Body of pancreas (tissue), 4 donors: ENCODE results near the gene TOP1. TPM values are rescaled to one million over a fixed set of nuclear protein-coding genes. Genes with fewer than 3 reads are reported as not detected.

ENCODE experiments used
- ATAC-seq: fragments of 150-250 bp; one replicate; pipeline ENCODE4 v1.9.1; 2016
- DNase-seq, 4 donors: peaks; one replicate each; pipeline ENCODE4 v3.0.0-alpha.2; 2019
- H3K27ac ChIP-seq, 4 donors: fragments of 200-600 bp; sonication (generic); 1 replicate in 3 of 4; 2 replicates in 1 of 4; pipeline versions ENCODE4 v1.5.1 to v1.6.1; 2016 to 2019; ENCODE audit warnings: mild to moderate bottlenecking in 1 of 4, mixed read lengths in 1 of 4, moderate library complexity in 1 of 4
- H3K27me3 ChIP-seq, 2 donors: fragments of 200-600 bp; sonication (generic); one replicate each; pipeline ENCODE4 v1.6.0; 2016; ENCODE audit warnings: mild to moderate bottlenecking in 1 of 2
- H3K36me3 ChIP-seq, 2 donors: fragments of 200-600 bp; sonication (generic); replicated peaks in 1 of 2; 2 replicates each; pipeline ENCODE4 v1.5.1; 2016; ENCODE audit warnings: low read depth in 2 of 2; ENCODE audit not compliant: insufficient read depth in 1 of 2
- H3K4me1 ChIP-seq: fragments of 200-600 bp; sonication (generic); one replicate; pipeline ENCODE4 v1.6.0; 2016
- H3K4me3 ChIP-seq, 2 donors: fragments of 200-600 bp; sonication (generic); 1 replicate in 1 of 2; 2 replicates in 1 of 2; pipeline ENCODE4 v1.5.1; 2016 to 2019
- H3K9me3 ChIP-seq, 3 donors: fragments of 200-600 bp; sonication (generic); 1 replicate in 2 of 3; 2 replicates in 1 of 3; pipeline ENCODE4 v1.5.1; 2016
- CTCF ChIP-seq, 7 experiments: fragments of 450-650 bp in 4 of 7; fragments of 200-600 bp in 3 of 7; sonication (generic) in 3 of 7; IDR thresholded peaks; one replicate each; pipeline ENCODE4 v1.5.1; 2016 to 2019; ENCODE audit warnings: antibody characterized with exemption in 7 of 7
- POLR2A ChIP-seq, 3 donors: fragments of 450-650 bp; IDR thresholded peaks; one replicate each; pipeline ENCODE4 v1.6.1; 2016; ENCODE audit warnings: antibody characterized with exemption in 3 of 3, mild to moderate bottlenecking in 2 of 3
- WGBS, 2 donors: methylation state at CpG; one replicate each; pipeline ENCODE4 v1.1.5; 2017; 5-methylcytosine and 5-hydroxymethylcytosine counted together
- intact Hi-C: fragments of 100-400 bp; cut with DNase I; formaldehyde crosslinking; loops from one replicate; pipeline ENCODE4 v1.15.1; 2023
- total RNA-seq, 2 donors: library from RNA; depleted of rRNA; stranded (reverse); fragments of >200 nt; gene quantifications; one replicate each; pipeline ENCODE4 v1.1.0, GENCODE V29; 2016

TOP1 gene
- total RNA-seq, 2 donors from 2014 or later = 12.2 to 18.5 TPM

GRCh38 chr20:41065716-41066115 is 37.1 kb downstream of the TOP1 start:
- WGBS, 2 donors = 75 to 78% methylated on average over 3 of the region's 3 CpGs
- no peaks in the 10 kb centered on the region for H3K9me3 ChIP-seq
- no peaks in the 10 kb centered on the region for H3K27me3 ChIP-seq
- H3K27ac ChIP-seq = no peak overlapping the region
- intact Hi-C loops = no loop called here
- no peak for ATAC-seq
- H3K4me1 ChIP-seq = peaks cover 13% of the 10 kb centered on the region
- H3K36me3 ChIP-seq = no peaks in the 10 kb centered on the region
- no peak for TF ChIP-seq POLR2A (IDR thresholded peaks at IDR 0.05)
- no peak for TF ChIP-seq CTCF (IDR thresholded peaks at IDR 0.05)
- no peak overlapping the region for H3K4me3 ChIP-seq
- DNase-seq = no peak

GRCh38 chr20:41068806-41069205 is 40.2 kb downstream of the TOP1 start:
- H3K36me3 ChIP-seq = no peaks in the 10 kb centered on the region
- H3K4me1 ChIP-seq = peaks cover 29% of the 10 kb centered on the region
- TF ChIP-seq CTCF (IDR thresholded peaks at IDR 0.05) = no peak
- no peaks in the 10 kb centered on the region for H3K27me3 ChIP-seq
- ATAC-seq = no peak
- intact Hi-C loops = no loop called here
- H3K9me3 ChIP-seq = no peaks in the 10 kb centered on the region
- H3K4me3 ChIP-seq = no peak overlapping the region
- no peak overlapping the region for H3K27ac ChIP-seq
- DNase-seq = no peak
- WGBS, 2 donors = 74 to 86% methylated on average over 3 of the region's 3 CpGs

GRCh38 chr20:41072190-41072863 is 43.7 kb downstream of the TOP1 start:
- Histone ChIP-seq H3K27me3 (no peaks in the 10 kb centered on the region), H3K4me3 (no peak overlapping the region), H3K36me3 (no peaks in the 10 kb centered on the region), H3K4me1 (peaks cover 24% of the 10 kb centered on the region), H3K9me3 (no peaks in the 10 kb centered on the region), H3K27ac (peak overlapping the region in 2 of 4 donors; percentile 10 to 12)
- TF ChIP-seq POLR2A (IDR thresholded peaks at IDR 0.05) (no peak), CTCF (IDR thresholded peaks at IDR 0.05) (no peak)
- intact Hi-C loops = no loop called here
- WGBS, 2 donors = 50 to 60% methylated on average over 3 of the region's 3 CpGs
- peak in 2 of 4 donors; percentile 18 to 22 for DNase-seq
- no peak for ATAC-seq

GRCh38 chr20:41072915-41073314 is 44.3 kb downstream of the TOP1 start:
- intact Hi-C loops = no loop called here
- TF ChIP-seq CTCF (IDR thresholded peaks at IDR 0.05) (no peak), POLR2A (IDR thresholded peaks at IDR 0.05) (no peak)
- ATAC-seq (no peak), DNase-seq (no peak)
- 42 to 52% methylated on average over 3 of the region's 3 CpGs for WGBS, 2 donors
- H3K27ac ChIP-seq = peak overlapping the region in 1 of 4 donors; percentile 10
- H3K9me3 ChIP-seq = no peaks in the 10 kb centered on the region
- peaks cover 21% of the 10 kb centered on the region for H3K4me1 ChIP-seq
- no peaks in the 10 kb centered on the region for H3K27me3 ChIP-seq
- H3K36me3 ChIP-seq = no peaks in the 10 kb centered on the region
- H3K4me3 ChIP-seq = no peak overlapping the region

- Histone ChIP-seq H3K36me3 (no peaks in the 10 kb centered on the region), H3K9me3 (no peaks in the 10 kb centered on the region), H3K4me3 (no peak overlapping the region), H3K27ac (no peak overlapping the region), H3K4me1 (peaks cover 35% of the 10 kb centered on the region), H3K27me3 (no peaks in the 10 kb centered on the region)
- no peak for TF ChIP-seq CTCF (IDR thresholded peaks at IDR 0.05)
- no peak for TF ChIP-seq POLR2A (IDR thresholded peaks at IDR 0.05)
- ATAC-seq = no peak
- intact Hi-C loops = no loop called here
- DNase-seq = no peak
Observed at GRCh38 chr20:41074441-41074840, 45.8 kb downstream of the TOP1 start.
